Hippocampal formation (tissue), 2 donors: ENCODE measurements around the gene CDH13.

Experiments used
- DNase-seq, 2 donors: peaks; one replicate each; lab custom pipeline; 2025; lab: John Stamatoyannopoulos, UW

Gene CDH13

DNA sequence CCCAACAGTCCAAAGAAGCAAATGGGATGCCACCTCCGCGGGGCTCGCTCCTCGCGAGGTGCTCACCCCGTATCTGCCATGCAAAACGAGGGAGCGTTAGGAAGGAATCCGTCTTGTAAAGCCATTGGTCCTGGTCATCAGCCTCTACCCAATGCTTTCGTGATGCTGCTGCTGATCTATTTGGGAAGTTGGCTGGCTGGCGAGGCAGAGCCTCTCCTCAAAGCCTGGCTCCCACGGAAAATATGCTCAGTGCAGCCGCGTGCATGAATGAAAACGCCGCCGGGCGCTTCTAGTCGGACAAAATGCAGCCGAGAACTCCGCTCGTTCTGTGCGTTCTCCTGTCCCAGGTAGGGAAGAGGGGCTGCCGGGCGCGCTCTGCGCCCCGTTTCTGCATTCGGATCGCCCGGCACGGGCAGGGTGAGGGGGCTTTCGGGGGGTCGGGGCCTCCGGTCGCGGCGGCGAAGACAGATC lies at the start of gene CDH13:
Gene CDH13 (plus strand): TSS at position 179 of the 471 bp plus-strand sequence.
- peak in 1 of 2 donors; percentile 12 for DNase-seq

DNA sequence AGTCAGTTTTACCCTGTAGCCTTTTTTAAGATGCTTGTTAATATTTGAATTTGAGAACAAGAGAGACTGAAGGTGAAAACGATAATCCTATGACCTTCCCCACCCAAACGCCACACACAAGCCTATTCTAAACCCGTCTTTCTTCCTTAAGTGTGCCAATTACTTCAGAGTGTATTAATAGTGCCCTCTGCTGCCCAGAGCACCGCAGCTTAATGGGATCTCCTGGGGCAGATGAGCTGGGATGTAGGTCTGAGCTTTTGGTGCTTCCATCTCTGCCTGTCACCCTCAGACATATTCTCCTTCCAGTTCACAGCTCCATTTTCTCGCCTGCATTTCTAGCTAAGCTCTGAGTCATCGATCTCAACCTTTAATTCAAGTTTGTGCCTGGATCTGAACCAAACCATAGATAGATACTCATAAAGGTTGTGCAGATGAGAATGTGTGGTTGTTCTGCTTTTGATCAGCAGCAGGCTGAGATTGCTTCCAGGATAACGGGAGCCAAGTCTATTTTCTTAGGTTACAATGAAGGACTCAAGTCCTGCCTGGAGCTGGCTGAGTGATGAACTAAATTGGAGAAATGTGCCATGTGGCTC lies 46.4 kb upstream of the CDH13 start:
- DNase-seq: peak; percentile 18 to 63

DNA sequence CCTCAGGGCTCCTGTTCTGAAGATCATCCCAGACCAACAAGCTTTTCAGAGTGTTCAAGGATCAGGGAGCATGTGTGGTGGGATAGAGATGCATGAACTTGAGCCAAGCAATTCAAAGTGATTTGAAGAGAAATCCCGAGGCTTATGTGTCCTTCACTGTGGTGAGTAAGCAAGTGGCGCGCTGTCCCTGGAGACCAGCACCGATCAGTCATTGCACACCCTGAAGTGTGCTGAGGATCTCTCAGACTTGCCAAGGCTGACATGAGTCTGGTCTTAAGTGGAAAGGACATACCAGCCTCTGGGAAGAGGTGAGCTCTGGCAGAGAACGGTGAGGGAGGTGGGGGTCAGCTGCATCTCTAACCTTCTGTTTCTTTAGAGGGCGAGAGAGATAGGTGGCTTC lies 43.8 kb upstream of the CDH13 start:
- DNase-seq: no peak

DNA sequence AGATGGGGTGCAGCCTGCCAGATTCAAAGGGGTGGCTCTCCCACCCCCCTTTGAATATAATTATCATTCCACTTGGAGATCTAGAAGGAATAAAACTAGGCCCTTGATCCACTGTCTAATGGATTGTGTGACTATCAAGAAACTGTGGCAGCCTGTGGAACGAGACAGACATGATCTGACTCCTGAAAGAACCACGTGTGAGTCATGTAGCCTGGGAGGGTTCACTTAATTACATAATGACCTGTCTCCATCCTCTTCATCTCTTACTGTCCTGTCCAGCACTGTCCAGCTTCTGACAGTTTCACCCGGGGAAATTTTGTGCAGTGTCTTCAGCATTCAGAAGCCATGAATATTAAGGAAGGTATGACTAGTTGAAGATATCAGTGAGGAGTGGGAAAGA lies 43.3 kb upstream of the CDH13 start:
- no peak for DNase-seq

DNA sequence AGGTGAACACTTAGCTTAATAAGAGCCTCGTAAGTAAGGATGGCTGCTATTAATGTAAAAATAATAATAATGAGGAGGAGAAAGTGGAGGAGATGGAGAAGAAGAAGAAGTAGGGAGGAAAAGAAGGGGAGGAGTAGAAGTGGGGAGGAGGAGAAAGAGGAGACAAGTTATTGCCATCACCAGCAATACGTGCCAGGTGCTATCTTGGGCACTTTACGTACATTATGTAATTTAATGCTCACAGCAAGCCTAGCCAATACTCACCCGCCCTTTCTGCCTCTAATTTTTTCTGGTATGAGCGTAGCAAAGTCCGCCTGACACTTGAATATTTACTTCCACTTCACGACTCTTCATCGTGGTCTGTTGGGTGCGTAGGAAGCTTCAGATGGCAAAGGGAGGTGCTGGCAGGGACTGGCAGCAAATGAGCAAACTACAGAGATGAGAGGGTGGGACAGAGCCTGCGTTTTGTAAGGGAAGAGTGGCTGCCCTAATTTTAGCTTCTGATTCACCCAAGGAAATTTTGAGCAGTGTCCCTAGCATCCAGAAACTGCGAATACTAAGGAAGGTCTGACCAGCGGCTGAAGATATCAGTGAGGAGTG lies 42.1 kb upstream of the CDH13 start:
- no peak for DNase-seq

DNA sequence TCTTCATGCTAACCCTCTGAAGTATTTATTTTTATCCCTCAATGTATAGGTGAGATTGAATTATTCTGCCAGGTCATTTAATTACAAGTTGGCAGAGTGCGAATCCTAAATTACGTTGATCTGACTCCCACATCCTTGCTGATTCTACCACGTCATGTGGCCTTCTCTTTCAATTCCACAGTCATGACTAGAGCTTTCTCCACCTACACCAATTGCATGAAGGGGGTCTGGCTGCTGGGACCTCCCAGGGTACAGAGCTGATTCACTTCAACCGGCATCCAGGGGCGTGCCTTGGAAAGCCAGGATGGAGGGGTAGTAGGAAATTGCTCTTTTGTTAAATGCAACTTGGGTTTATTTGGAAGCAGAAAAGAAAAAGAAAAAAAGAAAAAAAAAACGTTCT lies 41.1 kb upstream of the CDH13 start:
- DNase-seq: no peak

DNA sequence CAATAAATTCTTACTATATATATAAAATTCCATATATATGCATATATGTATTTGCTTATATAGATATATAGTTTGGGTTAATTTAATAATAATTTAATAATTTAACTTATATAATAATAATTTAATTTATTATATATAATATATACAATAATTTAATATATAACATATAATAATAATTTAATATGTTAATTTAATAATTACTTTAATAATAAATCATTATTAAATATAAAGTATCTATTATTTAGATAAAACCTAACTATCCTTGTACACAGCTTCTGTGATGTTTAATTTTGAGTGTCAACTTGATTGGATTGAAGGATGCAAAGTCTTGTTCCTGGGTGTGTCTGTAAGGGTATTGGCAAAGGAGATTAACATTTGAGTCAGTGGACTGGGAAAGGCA lies 40.6 kb upstream of the CDH13 start:
- no peak for DNase-seq

DNA sequence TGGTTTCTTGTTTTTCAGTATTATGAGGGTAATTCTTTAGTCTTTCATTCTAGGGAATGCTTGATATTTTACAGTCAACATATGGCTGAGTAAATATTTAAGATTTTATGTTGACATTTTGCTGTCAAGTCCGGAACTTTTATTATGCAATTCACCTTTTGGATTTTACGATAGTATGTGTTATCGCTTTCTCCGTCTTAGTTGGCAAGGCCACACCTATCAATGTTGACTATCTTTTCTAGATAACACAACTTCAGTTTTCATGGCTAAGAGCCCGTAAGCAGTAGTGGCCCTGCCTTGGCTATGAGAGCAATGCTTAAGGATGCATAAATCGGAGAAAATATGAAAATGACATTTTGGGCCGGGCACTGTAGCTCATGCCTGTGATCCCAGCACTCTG lies 39.5 kb upstream of the CDH13 start:
- DNase-seq: no peak

DNA sequence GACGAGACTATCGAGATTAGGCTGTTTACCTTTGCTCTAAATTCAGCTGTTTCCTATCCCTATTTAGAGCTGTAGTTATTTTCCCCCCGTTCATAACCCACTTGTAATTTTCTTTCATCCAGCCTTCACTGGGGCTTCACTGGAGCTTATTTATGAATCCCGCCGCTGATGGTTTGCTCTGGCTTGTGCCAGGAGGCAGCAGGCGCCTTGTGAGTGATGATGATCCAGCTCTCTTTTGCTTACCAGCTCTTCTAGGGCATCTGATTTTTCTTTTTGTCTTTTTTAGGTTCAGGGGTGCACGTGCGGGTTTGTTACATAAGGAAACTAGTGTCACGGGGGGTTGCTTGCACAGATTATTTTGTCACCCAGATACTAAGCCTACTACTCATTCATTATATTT lies 37.4 kb upstream of the CDH13 start:
- no peak for DNase-seq

DNA sequence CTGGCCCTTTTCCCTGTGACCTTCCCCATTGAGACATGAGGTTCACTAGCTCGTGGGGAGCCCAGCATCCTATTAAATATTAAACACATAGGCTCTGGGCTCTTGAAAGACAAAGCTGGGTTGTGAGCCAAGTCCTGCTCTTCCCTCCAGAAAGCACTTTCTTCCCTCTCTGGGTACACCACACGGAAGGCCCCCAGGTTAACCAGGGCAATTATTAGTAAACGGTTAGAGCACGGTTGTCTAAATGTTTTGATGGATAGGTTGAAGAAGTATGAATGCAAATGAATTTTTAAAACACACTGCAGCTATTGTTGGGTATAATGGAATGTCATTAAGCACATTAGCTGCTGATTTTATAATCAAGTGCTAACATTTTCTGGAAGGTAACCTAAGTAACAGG lies 32.7 kb upstream of the CDH13 start:
- no peak for DNase-seq

DNA sequence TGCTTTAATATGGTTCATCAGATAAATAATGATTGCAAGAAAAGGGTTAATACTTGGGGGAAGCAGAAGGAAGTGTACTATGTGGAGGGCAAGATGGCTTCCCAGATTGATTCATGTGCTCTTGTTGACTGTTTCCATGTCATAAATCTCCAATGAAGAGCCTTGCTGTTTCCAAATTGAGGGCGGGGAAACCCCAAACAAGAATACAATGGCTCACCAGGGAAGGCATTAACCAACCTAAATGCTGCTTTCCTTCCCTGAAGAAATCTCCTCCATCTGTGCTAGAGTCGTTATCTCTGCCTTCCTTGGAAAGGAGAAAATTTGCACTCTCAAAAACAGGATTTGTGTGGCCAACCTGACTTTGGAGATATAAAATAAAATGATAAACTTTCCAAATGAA lies 28.0 kb upstream of the CDH13 start:
- DNase-seq: no peak

DNA sequence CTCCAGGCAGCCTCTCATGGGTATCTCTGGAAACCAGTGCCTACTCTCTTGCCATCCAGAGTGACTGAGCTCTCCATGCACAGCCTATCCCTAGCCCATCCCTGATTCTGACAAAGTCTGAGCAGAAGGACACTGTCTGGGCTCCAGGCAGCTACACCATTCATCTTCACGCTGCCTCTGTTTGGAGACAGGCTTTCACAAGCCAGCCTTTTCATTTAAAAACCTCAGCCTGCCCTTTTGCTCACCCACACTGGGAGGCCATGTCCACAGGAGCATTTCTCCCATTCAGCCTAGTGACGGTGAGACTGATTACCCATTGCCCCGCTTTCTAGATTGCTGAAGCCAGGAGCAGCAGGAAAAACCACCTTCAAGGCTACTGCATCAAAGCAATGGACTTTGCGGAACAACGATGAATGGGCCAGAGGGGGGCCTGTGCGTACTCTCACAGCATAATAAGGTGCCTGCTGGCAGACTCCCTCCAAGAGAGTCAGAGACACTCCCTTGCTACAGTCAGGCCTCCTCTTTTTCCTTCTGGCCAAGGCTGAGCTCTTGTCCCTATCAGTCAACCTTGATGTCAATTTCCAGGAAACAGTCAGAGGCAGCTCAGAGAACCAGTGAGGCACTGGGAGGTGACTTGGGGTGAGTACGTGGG lies 24.7 kb upstream of the CDH13 start:
- DNase-seq: no peak

DNA sequence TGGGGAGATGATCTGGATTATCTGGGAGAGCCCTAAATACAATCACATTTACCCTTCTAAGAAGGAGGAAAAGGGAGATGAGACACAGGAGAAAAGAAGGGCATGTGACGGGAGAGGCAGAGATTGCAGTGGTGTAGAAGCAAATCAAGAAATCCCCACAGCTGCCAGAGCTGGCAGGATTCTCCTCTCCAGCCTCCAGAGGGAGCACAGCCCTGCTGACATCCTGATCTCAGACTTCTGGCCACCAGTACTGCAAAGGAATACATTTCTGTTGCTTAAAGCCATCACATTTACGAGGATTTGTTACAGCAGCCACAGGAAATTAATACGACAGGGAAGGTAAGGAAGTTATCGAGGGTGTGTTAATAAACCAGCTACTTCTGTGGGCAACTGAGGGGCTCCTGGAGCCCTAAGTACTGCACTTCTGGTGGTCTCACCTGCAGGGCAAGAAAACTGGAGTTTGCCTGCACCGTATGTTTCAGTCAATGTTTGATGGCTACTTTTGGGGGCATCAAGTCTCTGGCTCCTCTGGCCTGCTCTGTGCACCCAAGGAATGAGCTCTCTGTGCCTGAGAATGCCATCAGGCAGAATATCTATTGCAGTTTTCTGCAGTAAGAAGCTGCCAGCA lies 22.9 kb upstream of the CDH13 start:
- DNase-seq: peak; percentile 19 to 57

DNA sequence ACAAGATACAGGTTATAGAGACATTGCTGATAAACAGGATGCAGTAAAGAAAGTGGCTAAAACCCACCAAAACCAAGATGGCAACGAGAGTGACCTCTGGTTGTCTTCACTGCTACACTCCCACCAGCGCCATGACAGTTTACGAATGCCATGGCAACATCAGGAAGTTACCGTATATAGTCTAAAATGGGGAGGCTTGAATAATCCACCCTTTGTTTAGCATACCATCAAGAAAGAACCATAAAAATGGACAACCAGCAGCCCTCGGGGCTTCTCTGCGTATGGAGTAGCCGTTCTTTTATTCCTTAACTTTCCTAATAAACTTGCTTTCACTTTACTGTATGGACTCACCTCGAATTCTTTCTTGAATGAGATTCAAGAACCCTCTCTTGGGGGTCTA lies 21.7 kb upstream of the CDH13 start:
- DNase-seq: no peak

DNA sequence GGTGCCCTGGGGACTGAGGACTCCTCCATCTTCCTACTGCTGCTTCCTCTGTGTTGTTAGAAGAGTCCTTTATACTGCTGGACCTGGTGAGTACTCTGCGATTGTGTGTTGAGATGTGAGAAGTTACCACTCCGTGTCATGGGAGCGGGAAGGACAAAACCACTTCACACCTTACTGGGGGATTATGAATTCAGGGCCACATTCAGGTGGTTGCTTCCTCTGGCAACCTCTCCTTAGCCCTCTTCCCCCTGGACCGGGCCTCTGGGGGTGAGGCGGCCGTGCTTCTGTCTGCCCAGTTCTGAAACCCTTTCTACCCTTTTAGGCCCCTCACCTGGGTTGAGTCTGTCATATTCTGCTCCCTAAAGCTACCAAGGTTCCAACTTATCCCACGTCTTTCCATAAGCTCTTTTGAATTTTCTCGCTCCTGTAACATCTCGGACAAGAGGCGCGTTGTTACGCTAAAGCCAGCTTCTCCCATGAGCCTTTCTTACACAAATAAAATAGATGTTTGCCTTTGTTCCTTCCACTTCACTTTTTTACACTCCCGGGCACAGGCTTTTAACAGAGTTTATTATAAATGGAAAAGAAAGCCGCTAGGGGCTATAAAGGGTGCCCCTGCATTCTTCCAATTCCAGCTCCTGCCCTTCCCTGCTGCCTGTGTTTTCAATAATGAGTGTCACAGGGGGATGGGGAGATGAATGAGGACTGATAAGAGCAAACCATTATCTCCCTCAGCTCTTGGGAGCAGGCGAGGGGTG lies 20.7 kb upstream of the CDH13 start:
- DNase-seq: no peak

DNA sequence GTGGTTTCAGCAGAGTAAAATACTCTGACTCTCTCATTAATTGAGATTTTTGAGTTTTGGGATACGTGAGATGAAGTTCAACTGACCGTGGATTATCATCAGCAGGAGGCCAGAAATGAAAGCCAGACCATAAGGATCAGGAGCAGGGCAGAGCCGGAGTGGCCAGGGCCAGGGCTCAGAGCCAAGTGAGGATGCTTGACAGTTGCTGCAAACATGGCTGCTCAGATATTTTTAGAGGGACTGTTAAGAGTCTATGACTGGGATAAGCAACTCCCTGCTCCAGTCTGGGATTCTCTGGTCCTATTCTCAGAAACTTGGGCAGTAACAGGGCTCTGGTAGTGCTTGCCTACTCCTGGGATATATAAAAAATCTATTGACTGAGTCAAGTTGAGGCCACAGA lies 17.6 kb upstream of the CDH13 start:
- DNase-seq: no peak

DNA sequence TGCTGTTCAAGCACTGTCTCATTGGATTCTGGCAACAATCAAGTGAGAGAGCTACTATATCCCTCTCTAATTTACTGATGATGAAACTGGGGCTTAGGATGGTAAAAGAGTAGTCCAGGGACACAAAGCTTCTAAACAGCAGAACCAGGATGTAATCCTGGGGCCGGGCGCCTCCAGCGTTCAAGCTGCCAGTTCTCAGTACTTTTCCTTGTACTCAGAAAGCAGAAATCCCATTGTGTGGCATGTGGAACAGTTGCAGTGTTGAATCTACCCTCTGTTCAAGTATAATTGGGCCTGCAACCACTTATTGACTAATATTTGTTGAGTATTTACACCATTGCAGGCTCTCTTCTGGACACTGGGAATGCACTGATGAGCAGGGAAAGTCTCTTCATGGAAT lies 14.5 kb upstream of the CDH13 start:
- no peak for DNase-seq

DNA sequence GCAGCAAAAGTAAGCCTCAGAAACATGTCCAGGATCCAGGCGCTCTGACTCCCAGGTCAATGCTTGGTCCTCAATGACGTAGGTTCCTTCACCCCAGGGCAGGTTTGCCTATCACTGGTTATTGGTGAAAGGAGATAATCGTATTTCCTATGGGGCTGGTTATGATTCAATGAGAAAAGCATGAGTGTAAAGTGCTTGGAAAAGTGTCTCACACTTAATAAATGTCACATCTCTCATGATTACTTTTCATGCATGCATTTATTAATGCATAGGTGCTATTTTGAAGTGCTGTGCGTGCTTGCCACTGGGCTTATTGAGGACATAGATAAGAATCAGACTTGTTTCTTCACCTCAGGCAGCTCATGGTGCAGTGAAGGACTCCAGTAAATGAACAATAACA lies 10.4 kb upstream of the CDH13 start:
- no peak for DNase-seq

DNA sequence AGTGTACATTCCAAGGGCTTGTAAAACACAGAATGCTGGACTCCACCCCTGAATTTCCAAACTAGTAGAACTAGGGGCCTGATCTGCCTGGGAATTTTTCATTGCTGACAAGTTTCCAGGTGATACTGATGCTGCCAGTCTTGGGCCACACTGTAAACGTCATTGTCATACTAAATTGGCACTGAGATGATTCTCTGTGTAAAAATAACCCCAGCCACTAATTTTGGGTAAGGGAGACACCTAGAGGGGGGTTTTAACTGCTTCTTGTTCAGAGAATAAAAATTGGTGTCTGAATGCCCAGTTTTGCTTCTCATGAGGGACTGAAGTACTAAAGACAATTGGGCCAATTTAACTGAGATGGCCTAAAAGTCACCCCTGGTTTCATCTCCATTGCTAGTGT lies 5.0 kb upstream of the CDH13 start:
- DNase-seq: no peak

DNA sequence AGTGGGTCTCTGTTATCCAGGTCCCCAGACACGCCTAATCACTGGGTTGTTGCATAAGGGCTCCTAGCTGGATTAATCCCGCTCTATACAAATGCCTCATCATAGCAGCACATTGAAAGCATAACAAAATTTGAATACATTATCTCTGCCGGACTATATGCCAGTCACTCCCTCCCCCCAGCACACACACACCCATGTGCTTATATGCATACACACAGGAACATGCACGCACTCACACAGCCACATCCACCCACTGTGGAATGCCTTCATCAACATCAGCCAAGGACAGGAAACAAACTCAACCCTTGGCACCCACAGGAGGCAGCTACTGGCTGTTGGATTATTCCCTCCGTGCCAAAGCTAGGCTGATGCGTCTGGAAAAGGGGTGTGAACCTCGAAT lies 3.5 kb upstream of the CDH13 start:
- no peak for DNase-seq

DNA sequence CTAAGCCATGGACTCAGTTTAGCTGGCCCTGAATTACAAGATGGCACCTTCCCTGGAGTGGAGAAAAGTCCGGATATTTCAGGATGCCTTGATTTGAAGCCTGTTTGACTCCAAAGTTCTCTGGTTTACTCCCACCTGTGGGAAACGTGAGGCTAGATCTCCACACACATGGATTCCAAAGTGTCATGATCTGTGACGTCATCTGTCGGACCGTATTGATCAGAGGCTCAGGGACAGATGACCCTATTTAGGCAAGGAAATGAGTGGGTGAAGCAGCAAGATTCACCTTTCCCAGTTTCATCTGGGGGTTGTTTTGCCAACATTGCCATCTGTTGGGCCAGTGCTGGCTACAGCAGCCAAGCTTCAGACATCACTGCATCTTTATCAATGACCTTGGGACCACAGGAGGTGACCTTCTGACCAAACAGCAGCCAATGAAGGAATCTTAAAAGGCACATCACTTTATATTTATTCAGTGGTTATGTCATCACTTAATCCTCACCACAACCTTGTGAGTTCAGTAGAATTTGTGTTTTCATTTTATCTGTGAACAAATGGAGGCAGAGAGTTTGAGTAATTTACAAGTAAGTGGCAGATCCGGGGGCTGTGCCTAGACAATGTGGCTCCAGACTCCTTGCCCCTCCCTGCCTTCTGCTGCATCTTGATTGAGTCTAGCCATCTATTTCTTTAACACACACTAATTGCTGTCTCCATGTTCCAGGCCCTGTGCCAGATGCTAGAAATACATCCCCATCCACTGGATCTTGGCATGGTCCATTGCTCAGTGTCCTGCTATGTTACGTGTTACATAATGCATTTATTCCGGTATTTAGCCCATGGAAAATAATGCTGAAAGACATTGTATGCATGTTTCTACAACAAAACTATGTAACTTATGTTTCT lies 1.5 kb upstream of the CDH13 start:
- no peak for DNase-seq

DNA sequence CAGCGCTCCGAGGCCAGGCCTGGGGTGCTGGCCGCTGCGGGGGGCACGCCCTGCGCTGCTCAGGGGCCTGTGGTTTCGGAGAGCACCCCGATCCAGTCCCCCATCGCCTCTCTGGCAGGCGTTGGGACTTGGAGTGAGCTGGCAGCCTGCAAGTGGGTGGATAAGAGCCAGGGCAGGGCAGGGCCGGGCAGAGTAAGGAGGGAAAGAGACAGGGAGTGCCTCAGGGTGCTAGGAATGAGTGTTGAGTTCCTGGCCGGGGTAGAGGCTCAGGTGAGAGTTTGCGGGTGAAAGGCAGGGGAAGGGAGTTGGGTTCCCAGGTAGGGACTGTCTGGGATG lies 1.3 kb downstream of the CDH13 start:
- DNase-seq: no peak
